Esophagus squamous epithelium (tissue), 4 donors: ENCODE results near the gene VAV2.

Source experiments
- CTCF ChIP-seq, 6 experiments: fragments of 450-650 bp in 4 of 6; fragments of 200-600 bp in 2 of 6; sonication (generic) in 2 of 6; IDR thresholded peaks; one replicate each; pipeline ENCODE4 v1.5.1; 2016 to 2019; ENCODE audit warnings: antibody characterized with exemption in 6 of 6, mild to moderate bottlenecking in 4 of 6, moderate library complexity in 4 of 6
- POLR2A ChIP-seq, 4 donors: fragments of 450-650 bp; IDR thresholded peaks; one replicate each; pipeline ENCODE4 v1.6.1; 2017; ENCODE audit warnings: antibody characterized with exemption in 4 of 4, mild to moderate bottlenecking in 4 of 4, moderate library complexity in 3 of 4

GRCh38 chr9:133962341-133962740 is 29.8 kb downstream of the VAV2 start:
- TF ChIP-seq CTCF (IDR thresholded peaks at IDR 0.05) (no peak), POLR2A (IDR thresholded peaks at IDR 0.05) (no peak)
